Lower lobe of right lung (tissue), 2 donors: ENCODE results near the gene SLC6A19. TPM values are rescaled to one million over a fixed set of nuclear protein-coding genes. Genes with fewer than 3 reads are reported as not detected.

Source experiments
- ATAC-seq, 2 donors: fragments of 200-7000 bp; cut with Tn5 transposase; one replicate each; pipeline ENCODE4 v1.9.1; 2020 to 2022; ENCODE audit warnings: mild to moderate bottlenecking in 2 of 2, moderate library complexity in 2 of 2
- DNase-seq: peaks from one replicate; pipeline ENCODE4 v3.0.0-alpha.2; 2020
- H3K27ac ChIP-seq: fragments of 200-600 bp; one replicate; pipeline ENCODE4 v1.8.0; 2022
- H3K27me3 ChIP-seq: fragments of 200-600 bp; one replicate; pipeline ENCODE4 v1.8.0; 2022; ENCODE audit warnings: low read depth
- H3K36me3 ChIP-seq: fragments of 200-600 bp; one replicate; pipeline ENCODE4 v1.8.0; 2022; ENCODE audit warnings: mild to moderate bottlenecking
- H3K4me1 ChIP-seq: fragments of 200-600 bp; one replicate; pipeline ENCODE4 v1.8.0; 2022
- H3K4me3 ChIP-seq: fragments of 200-600 bp; one replicate; pipeline ENCODE4 v1.8.0; 2022; ENCODE audit warnings: mild to moderate bottlenecking
- H3K9me3 ChIP-seq: fragments of 200-600 bp; one replicate; pipeline ENCODE4 v1.8.0; 2022
- intact Hi-C: fragments of 100-400 bp; cut with DNase I; formaldehyde crosslinking; loops from one replicate; pipeline ENCODE4 v1.11.0; 2022
- total RNA-seq: library from RNA; stranded (reverse); fragmentation: NEBNext Ultra II Directional; extraction: Animal tissue kit (Norgen Biotek cat#: 25700); gene quantifications from one replicate; pipeline ENCODE4 v1.2.1, GENCODE V29; 2021
- TF ChIP-seq, protein P1 (sequence below): fragments of 200-600 bp; IDR thresholded peaks from one replicate; pipeline ENCODE4 v1.8.0; 2022; ENCODE audit warnings: antibody characterized with exemption, mild to moderate bottlenecking
- donor health status: DM: no; HTN: yes; CAD: no; lungs with severe emphysema.

The SLC6A19 gene
- total RNA-seq, 1 donor from 2014 or later, result not detected

DNA sequence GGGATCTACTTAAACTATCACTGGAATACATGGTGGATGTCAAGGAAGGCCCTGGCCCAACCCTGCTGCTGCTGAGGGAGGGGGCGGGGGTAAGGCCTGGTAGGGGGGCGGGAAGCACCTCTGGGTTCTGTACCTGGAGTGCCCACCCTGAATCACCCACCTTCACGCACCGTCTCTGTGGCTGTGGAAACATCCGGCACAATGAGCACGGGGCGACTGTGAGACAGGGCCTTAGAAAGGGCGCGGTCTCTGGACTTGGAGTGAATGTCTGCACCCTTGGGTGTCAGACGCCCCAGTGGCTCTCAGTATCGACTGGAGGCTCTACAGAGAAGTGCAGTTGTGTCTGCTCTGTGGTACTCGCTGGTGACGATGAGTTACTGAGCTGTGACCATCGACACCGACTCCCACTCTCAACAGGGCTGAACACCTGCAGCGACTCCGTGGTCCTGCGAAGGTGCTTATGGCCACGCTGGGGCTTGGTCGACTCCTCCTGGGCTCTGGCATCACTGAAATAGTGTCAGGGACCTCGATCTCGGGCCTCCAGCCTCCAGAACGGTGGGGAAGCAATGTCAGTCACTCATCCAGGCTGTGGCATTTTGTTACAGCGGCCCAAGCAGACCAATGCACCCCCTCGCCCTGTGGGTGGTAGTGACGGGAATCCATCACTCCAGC is 25.5 kb upstream of the SLC6A19 start:
- ATAC-seq (no peak), DNase-seq (peak; percentile 41)
- no peaks in the 10 kb centered on the region for H3K9me3 ChIP-seq
- TF ChIP-seq, protein P1, sequence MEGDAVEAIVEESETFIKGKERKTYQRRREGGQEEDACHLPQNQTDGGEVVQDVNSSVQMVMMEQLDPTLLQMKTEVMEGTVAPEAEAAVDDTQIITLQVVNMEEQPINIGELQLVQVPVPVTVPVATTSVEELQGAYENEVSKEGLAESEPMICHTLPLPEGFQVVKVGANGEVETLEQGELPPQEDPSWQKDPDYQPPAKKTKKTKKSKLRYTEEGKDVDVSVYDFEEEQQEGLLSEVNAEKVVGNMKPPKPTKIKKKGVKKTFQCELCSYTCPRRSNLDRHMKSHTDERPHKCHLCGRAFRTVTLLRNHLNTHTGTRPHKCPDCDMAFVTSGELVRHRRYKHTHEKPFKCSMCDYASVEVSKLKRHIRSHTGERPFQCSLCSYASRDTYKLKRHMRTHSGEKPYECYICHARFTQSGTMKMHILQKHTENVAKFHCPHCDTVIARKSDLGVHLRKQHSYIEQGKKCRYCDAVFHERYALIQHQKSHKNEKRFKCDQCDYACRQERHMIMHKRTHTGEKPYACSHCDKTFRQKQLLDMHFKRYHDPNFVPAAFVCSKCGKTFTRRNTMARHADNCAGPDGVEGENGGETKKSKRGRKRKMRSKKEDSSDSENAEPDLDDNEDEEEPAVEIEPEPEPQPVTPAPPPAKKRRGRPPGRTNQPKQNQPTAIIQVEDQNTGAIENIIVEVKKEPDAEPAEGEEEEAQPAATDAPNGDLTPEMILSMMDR, result no peak
- no peak overlapping the region for H3K27ac ChIP-seq
- peaks cover 13% of the 10 kb centered on the region for H3K27me3 ChIP-seq
- intact Hi-C loops, result no loop called here
- no peak overlapping the region for H3K4me3 ChIP-seq
- no peaks in the 10 kb centered on the region for H3K36me3 ChIP-seq
- no peaks in the 10 kb centered on the region for H3K4me1 ChIP-seq

- no peak overlapping the region for H3K27ac ChIP-seq
- intact Hi-C loops, result no loop called here
- H3K4me1 ChIP-seq, result no peaks in the 10 kb centered on the region
- DNase-seq (peak; percentile 33), ATAC-seq (no peak)
- TF ChIP-seq, protein P1, result no peak
- no peaks in the 10 kb centered on the region for H3K9me3 ChIP-seq
- no peaks in the 10 kb centered on the region for H3K36me3 ChIP-seq
- H3K27me3 ChIP-seq, result peaks cover 13% of the 10 kb centered on the region
- no peak overlapping the region for H3K4me3 ChIP-seq
Measured at GRCh38 chr5:1176473-1177391, 24.7 kb upstream of the SLC6A19 start.

DNA sequence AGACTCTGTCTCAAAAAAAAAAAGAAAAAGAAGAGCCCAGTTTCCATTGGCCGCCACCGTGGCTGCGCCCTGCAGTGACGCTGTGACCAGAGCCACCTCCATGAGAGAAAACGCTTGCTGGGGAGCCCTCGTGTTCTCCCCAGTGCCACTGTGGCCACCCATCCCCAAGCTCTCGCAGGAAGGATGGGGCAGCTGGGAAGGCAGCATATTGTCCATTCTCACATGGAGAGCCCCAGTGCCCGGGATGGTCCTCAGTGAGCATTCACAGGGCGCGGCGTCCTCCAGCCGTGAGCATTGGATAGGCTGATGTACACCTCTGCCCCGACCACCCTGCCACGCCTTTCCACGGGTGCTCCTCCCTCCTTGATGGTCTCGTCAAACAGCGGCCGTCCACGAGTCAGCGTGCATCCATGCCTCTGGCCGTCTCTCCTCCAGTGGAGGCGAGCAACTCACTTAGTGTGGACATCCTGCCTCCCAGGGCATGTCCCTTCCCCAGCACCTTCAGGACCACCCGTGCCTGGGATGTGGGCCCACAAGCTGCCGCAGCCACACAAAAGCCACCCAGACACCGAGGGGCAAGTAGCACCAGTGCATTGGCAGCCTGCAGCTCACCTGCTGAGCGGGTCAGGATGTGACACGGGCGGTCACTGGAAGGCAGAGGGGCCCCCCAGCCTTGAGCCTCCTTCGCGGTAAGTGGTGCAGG is 23.4 kb upstream of the SLC6A19 start:
- peak; percentile 41 for DNase-seq
- intact Hi-C loops, result no loop called here
- no peak overlapping the region for H3K4me3 ChIP-seq
- H3K4me1 ChIP-seq, result no peaks in the 10 kb centered on the region
- H3K27me3 ChIP-seq, result peaks cover 13% of the 10 kb centered on the region
- ATAC-seq, result no peak
- H3K27ac ChIP-seq, result no peak overlapping the region
- H3K9me3 ChIP-seq, result no peaks in the 10 kb centered on the region
- TF ChIP-seq, protein P1, result no peak
- H3K36me3 ChIP-seq, result no peaks in the 10 kb centered on the region

- Histone ChIP-seq H3K4me1 (no peaks in the 10 kb centered on the region), H3K4me3 (no peak overlapping the region), H3K36me3 (no peaks in the 10 kb centered on the region), H3K9me3 (no peaks in the 10 kb centered on the region), H3K27me3 (peaks cover 11% of the 10 kb centered on the region), H3K27ac (no peak overlapping the region)
- intact Hi-C loops, result no loop called here
- DNase-seq (peak; percentile 43), ATAC-seq (no peak)
- TF ChIP-seq, protein P1, result no peak
Measured at GRCh38 chr5:1178529-1179382, 22.6 kb upstream of the SLC6A19 start.

DNA sequence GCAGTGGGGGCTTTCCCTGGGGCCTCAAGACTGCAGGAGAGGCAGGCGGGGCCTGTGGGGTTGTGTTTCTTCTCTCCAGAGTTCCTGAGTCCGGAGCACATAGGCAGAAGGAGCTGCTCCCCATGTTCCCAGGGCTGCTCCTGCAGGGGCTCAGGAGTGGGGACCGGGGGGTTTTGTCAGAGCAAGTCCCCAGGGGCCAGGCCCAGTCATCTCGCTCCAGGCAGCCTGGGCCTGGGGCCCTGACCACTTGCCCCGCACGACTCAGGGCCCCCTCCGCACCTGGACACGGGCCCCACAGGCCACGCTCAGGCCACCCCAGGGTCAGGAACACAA is 22.0 kb upstream of the SLC6A19 start:
- intact Hi-C loops, result no loop called here
- Histone ChIP-seq H3K27ac (no peak overlapping the region), H3K36me3 (no peaks in the 10 kb centered on the region), H3K4me1 (no peaks in the 10 kb centered on the region), H3K4me3 (no peak overlapping the region), H3K9me3 (no peaks in the 10 kb centered on the region), H3K27me3 (peaks cover 6% of the 10 kb centered on the region)
- DNase-seq, result no peak
- TF ChIP-seq, protein P1, result no peak
- no peak for ATAC-seq
